Upper lobe of left lung (tissue), 4 donors: ENCODE data around the gene INTS2.

Experiments used
- EP300 ChIP-seq, 4 donors: sonication (generic); formaldehyde crosslinking; IDR thresholded peaks; one replicate each; pipeline ENCODE4 v1.5.1; 2017; ENCODE audit warnings: antibody characterized with exemption in 4 of 4, control low read depth in 2 of 4
- POLR2A ChIP-seq, 4 donors: fragments of 450-650 bp; IDR thresholded peaks; one replicate each; pipeline ENCODE4 v1.5.1; 2016 to 2017; ENCODE audit warnings: antibody characterized with exemption in 4 of 4, mild to moderate bottlenecking in 2 of 4
- POLR2AphosphoS5 ChIP-seq, 2 donors: sonication (generic); formaldehyde crosslinking; IDR thresholded peaks; one replicate each; pipeline ENCODE4 v1.5.1; 2017; ENCODE audit warnings: antibody characterized with exemption in 2 of 2
- TF ChIP-seq, protein P1 (sequence below), 6 experiments: fragments of 450-650 bp in 4 of 6; fragments of 200-600 bp in 2 of 6; sonication (generic) in 2 of 6; IDR thresholded peaks; one replicate each; pipeline ENCODE4 v1.5.1; 2016 to 2019; ENCODE audit warnings: antibody characterized with exemption in 6 of 6

DNA sequence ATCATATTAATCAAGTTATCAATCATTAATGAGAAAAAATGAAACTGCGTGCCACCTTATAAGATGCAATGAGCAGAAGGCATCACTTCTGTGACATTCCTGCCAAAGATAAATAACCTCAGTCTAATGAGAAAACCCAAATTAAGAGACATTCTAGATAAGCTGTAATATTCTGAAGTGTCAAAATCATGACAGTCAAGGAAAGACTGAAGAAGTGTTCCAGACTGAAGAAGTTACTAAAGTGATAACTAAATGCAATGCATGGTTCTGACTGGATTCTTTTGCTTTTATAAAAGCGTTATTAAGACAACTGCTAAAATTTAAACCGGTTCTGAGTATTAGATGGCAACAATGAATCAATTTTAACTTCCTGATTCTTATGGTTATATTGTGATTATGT is 95.3 kb downstream of the INTS2 start:
- TF ChIP-seq, protein P1, sequence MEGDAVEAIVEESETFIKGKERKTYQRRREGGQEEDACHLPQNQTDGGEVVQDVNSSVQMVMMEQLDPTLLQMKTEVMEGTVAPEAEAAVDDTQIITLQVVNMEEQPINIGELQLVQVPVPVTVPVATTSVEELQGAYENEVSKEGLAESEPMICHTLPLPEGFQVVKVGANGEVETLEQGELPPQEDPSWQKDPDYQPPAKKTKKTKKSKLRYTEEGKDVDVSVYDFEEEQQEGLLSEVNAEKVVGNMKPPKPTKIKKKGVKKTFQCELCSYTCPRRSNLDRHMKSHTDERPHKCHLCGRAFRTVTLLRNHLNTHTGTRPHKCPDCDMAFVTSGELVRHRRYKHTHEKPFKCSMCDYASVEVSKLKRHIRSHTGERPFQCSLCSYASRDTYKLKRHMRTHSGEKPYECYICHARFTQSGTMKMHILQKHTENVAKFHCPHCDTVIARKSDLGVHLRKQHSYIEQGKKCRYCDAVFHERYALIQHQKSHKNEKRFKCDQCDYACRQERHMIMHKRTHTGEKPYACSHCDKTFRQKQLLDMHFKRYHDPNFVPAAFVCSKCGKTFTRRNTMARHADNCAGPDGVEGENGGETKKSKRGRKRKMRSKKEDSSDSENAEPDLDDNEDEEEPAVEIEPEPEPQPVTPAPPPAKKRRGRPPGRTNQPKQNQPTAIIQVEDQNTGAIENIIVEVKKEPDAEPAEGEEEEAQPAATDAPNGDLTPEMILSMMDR (IDR thresholded peaks at IDR 0.05): no peak
- no peak for TF ChIP-seq EP300 (IDR thresholded peaks at IDR 0.05)
- TF ChIP-seq POLR2A (IDR thresholded peaks at IDR 0.05): no peak
- no peak for TF ChIP-seq POLR2AphosphoS5 (IDR thresholded peaks at IDR 0.05)
